Measurements from ENCODE around the gene PAK4.

GRCh38 chr19:39145180-39145953 lies 19.8 kb downstream of the PAK4 start:
- TF ChIP-seq NFIC (IDR thresholded peaks at IDR 0.05; ENCODE audit: low read depth, low read length) (no peak), CTCF (IDR thresholded peaks at IDR 0.05 in 2 of 3, conservative IDR thresholded peaks at IDR 0.05 in 1 of 3; ENCODE audit: control insufficient read depth in 2 of 3, extremely low read depth in 1 of 3, insufficient read depth in 1 of 3, low read depth in 3 of 3, low read length in 3 of 3) (no peak)
